ENCODE data around the gene IQCC.
A peak's percentile ranks its signal among the peaks of the same experiment; 100 is the strongest.
"Not testable (repeated sequence)": the region's sequence is repeated elsewhere in the genome, so short reads cannot be mapped to it uniquely, and the experiment has no call there.

The IQCC gene

DNA sequence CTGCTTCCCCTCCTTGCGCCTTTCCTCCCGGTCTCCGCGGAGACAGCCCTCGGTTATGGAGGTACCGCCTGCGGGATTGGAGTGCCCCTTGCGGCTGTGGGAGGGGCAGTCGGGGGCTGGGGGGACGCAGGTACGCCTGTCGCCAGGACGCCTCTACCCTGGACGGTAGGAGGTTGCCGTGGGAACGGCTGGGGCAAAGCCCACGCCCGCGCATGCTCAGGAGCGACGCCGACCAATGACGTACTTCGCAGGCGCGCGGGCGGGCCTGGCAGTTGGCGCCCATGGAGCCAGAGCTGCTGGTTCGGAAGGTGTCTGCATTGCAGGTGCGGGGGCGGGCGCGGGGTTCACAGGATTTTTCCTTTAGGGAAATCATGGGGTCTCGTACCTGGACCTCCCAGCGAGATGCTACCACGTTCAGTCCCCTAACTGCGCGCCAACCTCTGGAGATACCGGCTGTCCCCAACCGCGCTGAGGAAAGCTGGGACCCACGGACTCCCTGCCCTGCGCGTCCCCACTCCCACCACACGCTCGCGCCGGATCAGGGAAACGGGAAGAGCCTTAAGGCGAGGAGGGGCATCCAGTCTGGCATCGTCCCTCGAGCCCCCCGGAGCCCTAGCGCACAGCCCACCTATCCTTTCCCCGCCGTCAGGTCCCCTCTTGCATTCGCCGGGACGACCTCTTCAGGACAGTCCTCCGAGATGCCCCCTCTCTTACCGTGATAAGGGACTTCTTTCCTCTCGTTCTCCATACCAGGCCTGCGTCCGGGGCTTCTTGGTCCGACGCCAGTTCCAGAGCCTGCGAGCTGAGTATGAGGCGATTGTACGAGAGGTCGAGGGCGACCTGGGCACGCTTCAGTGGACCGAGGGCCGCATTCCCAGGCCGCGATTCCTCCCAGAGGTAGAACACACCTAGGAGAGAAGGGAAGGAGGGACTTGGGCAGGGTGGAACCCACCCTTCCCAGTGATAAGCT, at the start of gene IQCC:
IQCC (plus strand) TSS at position 271 of the 970 bp plus-strand sequence; CDS start at position 282, 11 bp downstream.
- peak; percentile 92 for DNase-seq

DNA sequence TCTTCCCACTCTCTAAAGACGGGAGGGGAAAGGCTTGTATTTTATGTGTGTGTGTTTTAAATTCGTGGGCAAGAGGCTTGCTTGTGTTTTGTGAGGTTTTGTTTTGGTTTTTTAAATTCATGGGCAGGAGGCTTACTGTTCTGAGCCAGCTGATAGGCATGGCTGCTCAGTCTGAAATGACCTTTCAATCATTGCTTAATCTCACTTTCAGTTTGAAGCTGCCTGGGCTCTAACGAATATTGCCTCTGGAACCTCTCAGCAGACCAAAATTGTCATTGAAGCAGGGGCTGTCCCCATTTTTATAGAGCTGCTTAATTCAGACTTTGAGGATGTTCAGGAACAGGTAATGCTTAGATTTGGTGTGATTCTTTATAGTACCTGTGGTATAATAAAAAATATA, 46.3 kb upstream of the IQCC start:
- no peak for DNase-seq

- no peak for DNase-seq
Observed at GRCh38 chr1:32163405-32163804, 42.1 kb upstream of the IQCC start.

DNA sequence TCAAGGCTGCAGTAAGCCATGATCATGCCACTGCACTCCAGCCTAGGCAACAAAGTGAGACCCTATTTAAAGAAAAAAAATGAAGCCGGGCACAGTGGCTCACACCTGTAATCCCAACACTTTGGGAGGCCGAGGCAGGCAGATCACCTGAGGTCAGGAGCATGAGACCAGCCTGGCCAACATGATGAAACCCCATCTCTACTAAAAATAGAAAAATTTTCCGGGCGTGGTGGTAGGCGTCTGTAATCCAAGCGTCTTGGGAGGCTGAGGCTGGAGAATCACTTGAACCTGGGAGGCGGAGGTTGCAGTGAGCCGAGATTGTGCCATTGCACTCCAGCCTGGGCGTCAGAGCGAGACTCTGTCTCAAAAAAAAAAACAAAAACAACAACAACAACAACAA, 39.8 kb upstream of the IQCC start:
- not testable (repeated sequence) for DNase-seq

DNA sequence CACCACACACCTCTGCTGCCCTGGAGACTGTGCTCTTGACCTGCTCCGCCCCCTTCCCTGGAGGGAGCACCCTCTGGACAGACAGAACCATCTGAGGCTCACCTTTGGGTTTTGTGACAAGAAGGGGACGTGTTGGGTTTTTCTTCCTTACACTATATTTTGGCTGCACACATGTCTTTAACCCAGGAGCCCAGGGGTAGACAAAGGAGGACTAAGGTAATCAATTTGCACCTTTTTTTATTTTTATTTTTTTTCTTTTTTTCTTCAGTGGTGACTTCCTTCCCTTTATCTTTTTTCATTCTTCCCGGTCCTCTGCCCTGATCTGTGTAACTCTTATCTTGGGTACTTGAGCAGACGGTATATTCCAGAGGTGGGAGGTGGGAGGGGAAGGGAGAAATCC, 34.5 kb upstream of the IQCC start:
- no peak for DNase-seq

DNA sequence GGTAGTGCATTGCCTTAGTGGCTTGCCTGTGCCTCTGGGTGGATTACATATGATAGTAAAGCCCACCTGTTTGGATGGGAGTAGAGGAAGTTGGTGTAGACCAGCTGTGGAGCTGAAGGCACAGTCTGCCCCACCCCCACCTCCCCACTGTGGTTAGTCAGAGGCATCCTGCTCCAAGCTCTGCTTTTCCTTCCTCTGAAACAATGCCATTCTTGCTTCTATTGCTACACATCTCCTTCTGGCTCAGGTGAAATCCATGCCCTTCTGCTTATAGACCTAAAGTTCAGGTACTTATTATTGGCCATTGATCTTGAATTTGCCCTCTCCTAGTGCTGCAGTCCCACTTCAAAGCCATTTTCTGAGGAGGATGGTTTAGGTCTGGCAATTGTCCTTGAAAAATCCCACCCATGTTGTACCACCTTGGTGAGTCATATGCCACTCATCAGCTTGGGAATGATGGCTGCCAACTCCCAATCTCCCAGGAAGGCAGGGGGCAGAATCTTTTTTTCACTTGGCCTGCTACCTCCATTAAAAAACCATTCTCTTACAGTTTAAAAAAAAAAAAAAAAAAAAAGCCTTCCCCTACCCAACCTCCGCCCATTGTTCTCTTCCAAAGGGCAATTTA, 32.7 kb upstream of the IQCC start:
- DNase-seq = no peak

DNA sequence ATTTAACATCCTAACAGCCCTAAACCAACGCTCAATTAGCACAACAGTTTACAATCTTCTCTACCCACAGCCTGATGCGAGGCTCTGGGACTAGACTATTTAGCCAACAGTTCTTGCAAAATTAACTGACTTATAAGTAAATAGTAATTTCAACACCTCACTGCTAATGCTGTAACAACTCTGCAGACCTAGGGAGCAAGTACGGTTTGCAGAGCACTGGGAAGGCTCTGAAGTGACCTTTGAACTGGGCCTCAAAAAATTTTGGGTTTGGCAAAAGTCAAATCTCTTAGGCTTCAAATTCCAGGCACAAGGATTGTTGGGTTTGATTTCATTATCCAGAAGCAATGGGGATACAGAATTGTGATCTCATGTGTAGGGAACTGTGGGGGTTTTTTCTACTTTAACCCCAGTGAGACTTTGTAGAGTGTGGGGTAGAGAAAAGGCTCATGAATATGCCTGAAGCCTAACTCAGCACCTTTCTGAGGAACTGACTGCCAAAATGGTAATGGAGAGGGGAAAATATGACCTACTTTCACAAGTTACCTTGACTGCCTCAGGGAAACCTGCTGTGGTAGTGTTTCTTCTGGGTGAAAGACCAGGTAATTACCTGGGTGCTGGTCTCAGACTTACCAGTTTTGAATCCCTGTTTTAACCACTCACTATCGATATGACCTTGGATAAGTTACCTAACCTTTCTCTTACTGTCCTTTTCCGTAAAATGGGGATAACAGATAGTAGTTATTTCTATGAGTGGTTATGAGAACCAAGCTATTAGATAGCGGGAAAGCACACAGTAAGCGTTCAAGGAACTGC, 26.9 kb upstream of the IQCC start:
- DNase-seq = no peak

GRCh38 chr1:32179193-32179442, 26.4 kb upstream of the IQCC start:
- no peak for DNase-seq

DNA sequence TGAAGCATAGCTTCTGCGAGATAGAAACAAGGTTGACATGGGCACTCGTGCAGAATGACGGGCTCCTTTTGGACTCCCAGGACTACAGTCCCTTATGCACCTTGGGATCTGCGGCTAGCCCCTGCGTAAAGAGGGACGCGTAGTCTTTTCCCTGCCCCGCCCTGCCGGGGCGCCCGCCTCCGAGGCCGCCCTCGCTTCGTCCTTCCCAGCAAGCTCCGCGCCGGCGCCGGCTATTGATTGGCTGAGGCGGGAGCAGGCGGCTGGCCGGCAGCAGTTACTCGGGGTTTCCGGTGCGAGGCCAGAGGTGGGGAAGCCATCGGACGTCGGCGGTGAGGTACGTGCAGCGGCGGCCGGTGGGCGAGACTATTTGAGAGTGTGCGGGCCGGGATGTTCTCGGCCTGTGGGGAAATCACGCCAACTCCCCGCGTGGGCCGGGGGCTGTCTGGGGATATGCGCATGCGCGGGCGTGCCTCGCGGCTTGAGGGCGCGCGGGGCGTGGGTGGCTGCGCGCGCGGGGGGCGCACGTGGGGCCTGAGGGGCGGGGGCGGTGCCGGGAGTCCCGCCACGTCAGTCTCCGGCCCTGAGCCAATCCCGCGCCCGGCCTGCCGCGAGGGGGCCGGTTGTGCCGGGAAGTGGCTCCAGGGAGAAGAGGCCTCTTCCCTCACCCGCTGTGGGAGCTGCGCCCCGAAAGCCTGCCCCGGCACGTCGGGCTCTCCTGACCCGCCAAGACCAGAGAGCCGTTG, 25.9 kb upstream of the IQCC start, which contains the start of gene TXLNA:
TXLNA (plus strand) TSS at position 233 of the 743 bp plus-strand sequence. CDS start 671 bp downstream, outside the sequence.
- DNase-seq = peak; percentile 97

- peak; percentile 74 for DNase-seq
Observed at GRCh38 chr1:32180186-32181060, 25.0 kb upstream of the IQCC start.

DNA sequence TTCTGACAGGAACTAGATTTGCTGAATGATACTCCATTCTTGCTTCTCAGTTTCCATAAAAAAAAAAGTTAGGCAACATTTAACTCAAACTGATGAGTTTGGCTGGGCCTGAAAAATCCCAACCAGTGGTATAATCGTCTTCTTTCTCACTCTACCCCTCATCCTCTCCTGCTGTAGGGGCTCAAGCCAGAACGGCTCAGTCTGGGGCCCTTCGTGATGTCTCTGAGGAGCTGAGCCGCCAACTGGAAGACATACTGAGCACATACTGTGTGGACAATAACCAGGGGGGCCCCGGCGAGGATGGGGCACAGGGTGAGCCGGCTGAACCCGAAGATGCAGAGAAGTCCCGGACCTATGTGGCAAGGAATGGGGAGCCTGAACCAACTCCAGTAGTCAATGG, 24.4 kb upstream of the IQCC start:
- no peak for DNase-seq

DNA sequence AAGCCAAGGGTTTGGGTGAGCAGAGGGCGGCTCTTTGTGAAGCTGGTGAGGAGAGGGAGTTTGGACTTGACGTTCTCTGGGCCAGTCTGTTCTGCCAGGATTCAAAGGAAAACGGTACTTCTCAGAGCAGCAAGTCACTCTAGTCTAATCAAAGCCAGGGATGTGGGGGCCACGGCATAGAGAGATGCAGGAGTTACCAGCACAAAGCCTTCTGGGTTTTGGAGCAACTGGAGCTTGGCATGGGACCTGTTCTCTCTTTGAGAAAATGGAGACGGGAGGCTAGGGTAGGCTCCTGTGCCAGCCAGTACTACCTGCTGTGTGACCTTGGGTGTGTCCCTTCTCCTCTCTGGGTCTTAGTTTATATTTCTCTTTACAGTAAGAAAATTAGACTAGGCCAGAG, 23.9 kb upstream of the IQCC start:
- DNase-seq = no peak

DNA sequence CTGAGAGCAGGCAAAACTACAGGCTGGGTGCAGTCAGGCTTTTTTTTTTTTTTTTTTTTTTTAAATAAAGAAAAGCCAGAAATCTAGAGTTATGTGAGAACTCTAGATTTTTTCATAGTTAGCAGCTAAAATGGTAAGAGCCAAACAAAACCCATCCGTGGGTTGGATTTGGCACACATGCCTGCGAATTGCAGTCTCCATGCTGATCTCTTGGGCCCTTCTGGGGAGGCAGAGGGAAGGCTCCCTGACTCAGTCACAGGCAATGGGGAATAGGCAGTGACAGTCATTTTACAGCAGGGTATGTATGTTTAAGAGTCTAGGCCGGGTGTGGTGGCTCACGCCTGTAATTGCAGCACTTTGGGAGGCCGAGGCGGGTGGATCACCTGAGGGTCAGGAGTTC, 23.4 kb upstream of the IQCC start:
- DNase-seq = no peak

DNA sequence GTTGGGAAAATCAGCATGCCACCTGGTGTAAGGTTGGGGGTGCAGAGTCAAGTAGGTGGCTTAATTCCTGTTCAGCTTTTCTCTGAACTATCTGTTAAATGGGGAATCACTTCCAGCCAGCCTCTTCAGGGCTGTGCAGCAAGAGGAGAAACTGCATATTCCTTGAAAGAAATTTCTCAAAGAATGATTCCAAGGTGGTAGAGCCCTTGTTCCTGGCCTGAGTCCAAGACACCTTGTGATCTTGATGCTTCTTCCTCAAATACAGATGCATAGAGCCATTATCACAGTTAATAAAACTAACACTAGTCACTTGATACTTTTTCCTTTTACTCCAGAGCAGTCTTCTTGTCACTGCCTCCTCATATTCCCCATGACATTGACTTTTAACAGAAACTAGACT, 20.8 kb upstream of the IQCC start:
- DNase-seq = no peak

DNA sequence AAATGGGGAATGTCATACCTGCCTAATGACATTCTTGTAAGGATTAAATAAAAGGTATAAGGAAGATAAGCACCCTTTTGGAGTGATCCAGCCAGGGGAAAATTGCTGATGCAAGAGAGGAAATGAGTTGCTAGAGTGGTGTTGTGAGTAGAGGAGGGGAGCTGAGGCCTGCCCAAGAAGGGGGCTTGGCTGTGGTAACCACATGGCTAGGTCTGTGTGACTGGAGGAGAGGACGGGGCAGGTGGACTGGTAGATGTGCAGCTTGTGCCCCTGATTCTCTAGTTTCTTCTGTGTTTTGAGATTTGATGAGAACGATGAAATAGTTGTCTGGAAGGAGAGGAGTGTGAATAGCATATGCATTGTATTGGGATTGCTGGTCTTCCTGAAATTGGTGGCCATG, 19.4 kb upstream of the IQCC start:
- no peak for DNase-seq

GRCh38 chr1:32186491-32186890, 19.0 kb upstream of the IQCC start:
- DNase-seq = no peak

- no peak for DNase-seq
Observed at GRCh38 chr1:32187850-32188249, 17.6 kb upstream of the IQCC start.

DNA sequence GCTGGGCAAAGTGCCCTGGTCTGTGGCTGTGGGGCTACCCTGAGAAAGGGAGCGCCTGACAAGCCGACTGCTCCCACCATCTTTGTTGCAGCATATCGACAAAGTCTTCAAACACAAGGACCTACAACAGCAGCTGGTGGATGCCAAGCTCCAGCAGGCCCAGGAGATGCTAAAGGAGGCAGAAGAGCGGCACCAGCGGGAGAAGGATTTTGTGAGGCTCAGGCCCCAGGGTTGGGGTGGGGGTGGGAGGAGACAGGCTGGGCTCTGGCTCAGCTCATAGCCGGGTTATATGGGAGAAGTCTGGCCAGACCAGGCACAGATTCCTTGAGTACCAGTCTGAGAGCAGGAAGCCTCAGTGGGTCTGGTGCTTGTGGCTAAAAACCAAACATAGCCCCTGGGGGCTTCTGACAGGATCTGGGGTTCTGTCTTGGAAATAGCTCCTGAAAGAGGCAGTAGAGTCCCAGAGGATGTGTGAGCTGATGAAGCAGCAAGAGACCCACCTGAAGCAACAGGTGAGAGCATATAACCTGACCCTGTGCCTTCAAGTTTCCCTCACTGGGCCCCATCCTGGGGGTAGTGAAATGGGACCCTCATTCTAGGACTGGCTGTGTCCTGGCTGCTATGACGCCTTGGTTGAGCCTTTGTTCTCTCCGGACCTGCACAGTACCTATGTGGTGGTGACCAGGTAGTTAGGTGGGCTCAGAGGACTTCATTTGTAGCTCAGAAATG, 13.1 kb upstream of the IQCC start:
- DNase-seq = no peak

DNA sequence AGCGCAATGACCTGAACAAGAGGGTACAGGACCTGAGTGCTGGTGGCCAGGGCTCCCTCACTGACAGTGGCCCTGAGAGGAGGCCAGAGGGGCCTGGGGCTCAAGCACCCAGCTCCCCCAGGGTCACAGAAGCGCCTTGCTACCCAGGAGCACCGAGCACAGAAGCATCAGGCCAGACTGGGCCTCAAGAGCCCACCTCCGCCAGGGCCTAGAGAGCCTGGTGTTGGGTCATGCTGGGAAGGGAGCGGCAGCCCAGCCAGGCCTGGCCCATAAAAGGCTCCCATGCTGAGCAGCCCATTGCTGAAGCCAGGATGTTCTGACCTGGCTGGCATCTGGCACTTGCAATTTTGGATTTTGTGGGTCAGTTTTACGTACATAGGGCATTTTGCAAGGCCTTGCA, 10.5 kb upstream of the IQCC start:
- no peak for DNase-seq

GRCh38 chr1:32195531-32195930, 9.9 kb upstream of the IQCC start:
- DNase-seq = no peak

Data from femur (tissue), 1 donor.